WTC11 (cell line): ENCODE data around the gene TMEM150B.
A peak's percentile ranks its signal among the peaks of the same experiment; 100 is the strongest.

Source experiments
- KAT7 ChIP-seq: sonication (generic); formaldehyde crosslinking; IDR thresholded peaks from 2 replicates; pipeline ENCODE4 v1.8.1; 2023; ENCODE audit warnings: missing genetic modification reagents, mild to moderate bottlenecking, borderline replicate concordance
- OVOL2 ChIP-seq: fragments of 250-450 bp; sonication (Bioruptor Pico); IDR thresholded peaks from 2 replicates; pipeline ENCODE4 v1.9.0; 2021; ENCODE audit warnings: mild to moderate bottlenecking, borderline replicate concordance
- TEAD4 ChIP-seq: sonication (generic); formaldehyde crosslinking; IDR thresholded peaks from 2 replicates; pipeline ENCODE4 v1.8.0; 2022; ENCODE audit warnings: mild to moderate bottlenecking, missing genetic modification reagents
- ZNF121 ChIP-seq: sonication (generic); formaldehyde crosslinking; IDR thresholded peaks from 2 replicates; pipeline ENCODE4 v1.8.0; 2023; ENCODE audit warnings: missing genetic modification reagents
- TF ChIP-seq, protein P1 (sequence below): sonication (generic); formaldehyde crosslinking; IDR thresholded peaks from 2 replicates; pipeline ENCODE4 v1.8.1; 2022; ENCODE audit warnings: low read depth, mild to moderate bottlenecking, moderate library complexity, missing genetic modification reagents, borderline replicate concordance
- TF ChIP-seq, protein P2 (sequence below): fragments of 200-600 bp; IDR thresholded peaks from 2 replicates; pipeline ENCODE4 v1.8.0; 2022; ENCODE audit warnings: antibody characterized with exemption

DNA sequence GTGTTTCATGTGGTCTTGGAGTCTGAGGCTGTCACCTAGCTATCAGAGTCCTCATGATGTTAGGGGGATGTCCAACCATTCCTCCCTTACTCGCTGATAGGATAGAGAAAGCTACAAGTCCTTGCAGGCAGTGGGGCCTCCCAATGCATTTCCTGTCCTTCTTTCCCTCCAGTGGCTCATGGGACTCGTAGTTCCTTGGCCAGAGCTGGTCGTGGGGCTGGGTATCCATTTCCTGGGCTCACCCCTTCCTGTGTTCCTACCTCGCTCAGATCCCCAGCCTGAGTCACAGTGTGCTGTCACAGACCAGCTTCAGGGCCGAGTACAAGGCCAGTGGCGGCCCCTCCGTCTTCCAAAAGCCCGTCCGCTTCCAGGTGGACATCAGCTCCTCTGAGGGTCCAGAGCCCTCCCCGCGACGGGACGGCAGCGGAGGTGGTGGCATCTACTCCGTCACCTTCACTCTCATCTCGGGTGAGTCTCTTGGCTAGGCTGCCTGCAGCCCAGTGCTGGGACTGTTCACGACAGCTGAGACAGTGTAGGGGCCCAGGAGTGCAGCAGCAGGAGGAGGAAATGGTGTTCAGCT, 19.1 kb downstream of the TMEM150B start:
- TF ChIP-seq, protein P1, sequence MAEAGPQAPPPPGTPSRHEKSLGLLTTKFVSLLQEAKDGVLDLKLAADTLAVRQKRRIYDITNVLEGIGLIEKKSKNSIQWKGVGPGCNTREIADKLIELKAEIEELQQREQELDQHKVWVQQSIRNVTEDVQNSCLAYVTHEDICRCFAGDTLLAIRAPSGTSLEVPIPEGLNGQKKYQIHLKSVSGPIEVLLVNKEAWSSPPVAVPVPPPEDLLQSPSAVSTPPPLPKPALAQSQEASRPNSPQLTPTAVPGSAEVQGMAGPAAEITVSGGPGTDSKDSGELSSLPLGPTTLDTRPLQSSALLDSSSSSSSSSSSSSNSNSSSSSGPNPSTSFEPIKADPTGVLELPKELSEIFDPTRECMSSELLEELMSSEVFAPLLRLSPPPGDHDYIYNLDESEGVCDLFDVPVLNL (CRISPR knock-in tag): no peak
- 0 out of 2 replicates have a peak, but pooled peaks have one; percentile 13 for TF ChIP-seq TEAD4 (CRISPR knock-in tag)
- no peak for TF ChIP-seq KAT7
- TF ChIP-seq, protein P2, sequence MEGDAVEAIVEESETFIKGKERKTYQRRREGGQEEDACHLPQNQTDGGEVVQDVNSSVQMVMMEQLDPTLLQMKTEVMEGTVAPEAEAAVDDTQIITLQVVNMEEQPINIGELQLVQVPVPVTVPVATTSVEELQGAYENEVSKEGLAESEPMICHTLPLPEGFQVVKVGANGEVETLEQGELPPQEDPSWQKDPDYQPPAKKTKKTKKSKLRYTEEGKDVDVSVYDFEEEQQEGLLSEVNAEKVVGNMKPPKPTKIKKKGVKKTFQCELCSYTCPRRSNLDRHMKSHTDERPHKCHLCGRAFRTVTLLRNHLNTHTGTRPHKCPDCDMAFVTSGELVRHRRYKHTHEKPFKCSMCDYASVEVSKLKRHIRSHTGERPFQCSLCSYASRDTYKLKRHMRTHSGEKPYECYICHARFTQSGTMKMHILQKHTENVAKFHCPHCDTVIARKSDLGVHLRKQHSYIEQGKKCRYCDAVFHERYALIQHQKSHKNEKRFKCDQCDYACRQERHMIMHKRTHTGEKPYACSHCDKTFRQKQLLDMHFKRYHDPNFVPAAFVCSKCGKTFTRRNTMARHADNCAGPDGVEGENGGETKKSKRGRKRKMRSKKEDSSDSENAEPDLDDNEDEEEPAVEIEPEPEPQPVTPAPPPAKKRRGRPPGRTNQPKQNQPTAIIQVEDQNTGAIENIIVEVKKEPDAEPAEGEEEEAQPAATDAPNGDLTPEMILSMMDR: no peak
- TF ChIP-seq ZNF121: no peak
- TF ChIP-seq OVOL2: no peak
